ENCODE results near the gene GREB1L. TPM values are rescaled to one million over a fixed set of nuclear protein-coding genes. Genes with fewer than 3 reads are reported as not detected.

GREB1L gene
- total RNA-seq, 2 experiments from 2014 or later: not detected

DNA sequence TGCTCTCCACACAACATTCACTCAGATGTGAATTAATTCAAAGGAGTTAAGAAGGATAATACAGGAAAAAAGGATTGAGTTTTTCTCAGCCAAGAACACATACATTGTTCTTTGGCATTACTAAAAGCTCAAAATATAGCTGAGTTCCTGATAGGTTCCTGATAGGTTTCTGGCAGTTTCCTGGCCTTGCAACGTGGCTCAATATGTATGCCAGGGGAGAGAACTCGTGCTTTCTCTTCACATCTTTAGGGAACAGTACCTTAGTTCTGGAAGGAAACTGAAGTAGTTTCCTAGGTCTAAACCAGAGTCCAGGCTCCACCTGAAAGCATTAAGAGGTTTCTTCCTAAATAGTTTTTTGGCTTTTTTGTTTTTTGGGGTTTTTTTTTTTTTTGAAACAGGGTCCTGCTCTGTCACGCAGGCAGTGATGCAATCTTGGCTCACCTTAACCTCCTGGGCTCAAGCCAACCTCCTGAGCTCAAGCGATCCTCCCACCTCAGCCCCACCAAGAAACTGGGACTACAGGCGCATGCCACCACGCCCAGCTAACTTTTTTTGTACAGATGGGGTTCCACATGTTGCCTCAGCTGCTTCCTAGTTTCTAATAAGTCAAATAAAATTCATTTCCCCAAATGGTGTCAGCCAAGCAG lies 315.7 kb downstream of the GREB1L start:
- ATAC-seq (ENCODE audit: poor library complexity): no peak
- no peak overlapping the region for H3K27ac Mint-ChIP-seq
- Histone ChIP-seq H3K27ac (ENCODE audit: low read depth in 1 of 2, low read length in 2 of 2) (no peak overlapping the region), H3K4me1 (ENCODE audit: insufficient read depth, low read length) (no peaks in the 10 kb centered on the region), H3K9me3 (ENCODE audit: control insufficient read depth in 1 of 2, insufficient read depth in 1 of 2, low read length in 2 of 2) (no peaks in the 10 kb centered on the region), H3K27me3 (ENCODE audit: control insufficient read depth in 1 of 2, insufficient read depth in 2 of 2, low read length in 2 of 2) (no peaks in the 10 kb centered on the region), H3K4me3 (ENCODE audit: low read length) (no peak overlapping the region), H3K36me3 (ENCODE audit: insufficient read depth, low read length) (peaks cover 36% of the 10 kb centered on the region)
- CTCF ChIA-PET: interaction anchor here (0.7 kb wide), 1 partner anchor 11 kb away, joined by 4 read pairs; no protein-coding TSS in a partner anchor
- H3K36me3 Mint-ChIP-seq (ENCODE audit: low read depth): peaks cover 79% of the 10 kb centered on the region
- H3K4me3 Mint-ChIP-seq: no peak overlapping the region
- no peak for DNase-seq
- POLR2A ChIA-PET: no interaction called here
- no peaks in the 10 kb centered on the region for H3K4me1 Mint-ChIP-seq (ENCODE audit: low read depth)
- no peaks in the 10 kb centered on the region for H3K27me3 Mint-ChIP-seq
- H3K9me3 Mint-ChIP-seq: no peaks in the 10 kb centered on the region
- intact Hi-C loops (cut with DNase I, micrococcal nuclease): no loop called here
- TF ChIP-seq, protein P1, sequence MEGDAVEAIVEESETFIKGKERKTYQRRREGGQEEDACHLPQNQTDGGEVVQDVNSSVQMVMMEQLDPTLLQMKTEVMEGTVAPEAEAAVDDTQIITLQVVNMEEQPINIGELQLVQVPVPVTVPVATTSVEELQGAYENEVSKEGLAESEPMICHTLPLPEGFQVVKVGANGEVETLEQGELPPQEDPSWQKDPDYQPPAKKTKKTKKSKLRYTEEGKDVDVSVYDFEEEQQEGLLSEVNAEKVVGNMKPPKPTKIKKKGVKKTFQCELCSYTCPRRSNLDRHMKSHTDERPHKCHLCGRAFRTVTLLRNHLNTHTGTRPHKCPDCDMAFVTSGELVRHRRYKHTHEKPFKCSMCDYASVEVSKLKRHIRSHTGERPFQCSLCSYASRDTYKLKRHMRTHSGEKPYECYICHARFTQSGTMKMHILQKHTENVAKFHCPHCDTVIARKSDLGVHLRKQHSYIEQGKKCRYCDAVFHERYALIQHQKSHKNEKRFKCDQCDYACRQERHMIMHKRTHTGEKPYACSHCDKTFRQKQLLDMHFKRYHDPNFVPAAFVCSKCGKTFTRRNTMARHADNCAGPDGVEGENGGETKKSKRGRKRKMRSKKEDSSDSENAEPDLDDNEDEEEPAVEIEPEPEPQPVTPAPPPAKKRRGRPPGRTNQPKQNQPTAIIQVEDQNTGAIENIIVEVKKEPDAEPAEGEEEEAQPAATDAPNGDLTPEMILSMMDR (IDR thresholded peaks at IDR 0.05): no peak

DNA sequence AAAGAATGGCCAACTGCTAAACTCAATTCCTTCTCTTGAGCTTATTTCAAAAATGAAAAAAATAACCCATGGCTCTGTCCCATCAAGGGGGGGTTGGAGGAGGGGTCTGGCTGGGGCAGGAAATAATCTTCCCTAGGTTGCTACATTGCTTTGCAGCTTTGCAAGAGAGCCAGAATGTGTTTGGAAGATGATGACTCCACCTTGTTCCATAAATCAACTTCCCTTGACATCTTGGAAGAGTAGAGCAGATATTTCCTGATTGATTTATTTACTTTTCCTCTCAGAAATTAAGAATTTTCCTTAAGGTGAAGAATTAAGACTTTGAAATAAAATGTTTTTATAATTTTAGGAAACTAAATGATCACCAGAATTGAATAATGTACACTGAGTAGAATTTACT lies 317.2 kb downstream of the GREB1L start:
- H3K27ac ChIP-seq (ENCODE audit: low read depth in 1 of 2, low read length in 2 of 2): no peak overlapping the region
- no peak for DNase-seq
- Mint-ChIP-seq H3K4me3 (no peak overlapping the region), H3K9me3 (no peaks in the 10 kb centered on the region), H3K4me1 (ENCODE audit: low read depth) (no peaks in the 10 kb centered on the region), H3K27me3 (no peaks in the 10 kb centered on the region), H3K36me3 (ENCODE audit: low read depth) (peaks cover 84% of the 10 kb centered on the region), H3K27ac (no peak overlapping the region)
- TF ChIP-seq, protein P1 (IDR thresholded peaks at IDR 0.05): no peak
- no peak for ATAC-seq (ENCODE audit: poor library complexity)
- intact Hi-C loops (cut with DNase I, micrococcal nuclease): no loop called here
- H3K27me3 ChIP-seq (ENCODE audit: control insufficient read depth in 1 of 2, insufficient read depth in 2 of 2, low read length in 2 of 2): no peaks in the 10 kb centered on the region
- no peaks in the 10 kb centered on the region for H3K4me1 ChIP-seq (ENCODE audit: insufficient read depth, low read length)
- POLR2A ChIA-PET: interaction anchor here (2.6 kb wide), 1 partner anchor 41 kb away, joined by 10 read pairs; the partner anchor contains the start of gene ESCO1
- peaks cover 50% of the 10 kb centered on the region for H3K36me3 ChIP-seq (ENCODE audit: insufficient read depth, low read length)
- no peak overlapping the region for H3K4me3 ChIP-seq (ENCODE audit: low read length)
- H3K9me3 ChIP-seq (ENCODE audit: control insufficient read depth in 1 of 2, insufficient read depth in 1 of 2, low read length in 2 of 2): no peaks in the 10 kb centered on the region
- CTCF ChIA-PET: no interaction called here

DNA sequence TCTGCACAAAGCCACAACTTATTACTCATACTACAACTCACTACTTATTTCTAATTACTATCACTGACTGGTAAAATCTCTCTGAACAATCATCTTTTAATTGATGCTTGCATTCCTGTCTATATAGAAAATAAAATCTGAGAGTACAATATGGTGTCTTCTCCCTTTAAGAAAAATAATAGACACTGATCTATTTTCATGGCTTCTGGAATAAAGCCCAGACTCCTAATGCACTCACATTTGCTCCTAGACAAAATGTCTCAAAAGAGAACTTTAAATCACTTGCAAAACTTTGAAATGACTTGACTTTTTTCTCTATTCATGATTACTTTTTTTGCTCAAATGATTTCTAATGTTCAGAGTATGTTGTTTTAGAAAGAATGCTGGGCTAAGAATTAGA lies 329.7 kb downstream of the GREB1L start:
- ATAC-seq (ENCODE audit: poor library complexity): no peak
- H3K27me3 Mint-ChIP-seq: no peaks in the 10 kb centered on the region
- no peak overlapping the region for H3K27ac Mint-ChIP-seq
- Histone ChIP-seq H3K4me3 (ENCODE audit: low read length) (no peak overlapping the region), H3K36me3 (ENCODE audit: insufficient read depth, low read length) (peaks cover 74% of the 10 kb centered on the region), H3K27ac (ENCODE audit: low read depth in 1 of 2, low read length in 2 of 2) (no peak overlapping the region), H3K27me3 (ENCODE audit: control insufficient read depth in 1 of 2, insufficient read depth in 2 of 2, low read length in 2 of 2) (no peaks in the 10 kb centered on the region), H3K4me1 (ENCODE audit: insufficient read depth, low read length) (no peaks in the 10 kb centered on the region), H3K9me3 (ENCODE audit: control insufficient read depth in 1 of 2, insufficient read depth in 1 of 2, low read length in 2 of 2) (no peaks in the 10 kb centered on the region)
- intact Hi-C loops (cut with DNase I, micrococcal nuclease): no loop called here
- no peak overlapping the region for H3K4me3 Mint-ChIP-seq
- peaks cover 93% of the 10 kb centered on the region for H3K36me3 Mint-ChIP-seq (ENCODE audit: low read depth)
- DNase-seq: no peak
- ChIA-PET POLR2A (no interaction called here), CTCF (no interaction called here)
- no peaks in the 10 kb centered on the region for H3K9me3 Mint-ChIP-seq
- peaks cover 5% of the 10 kb centered on the region for H3K4me1 Mint-ChIP-seq (ENCODE audit: low read depth)
- TF ChIP-seq, protein P1 (IDR thresholded peaks at IDR 0.05): no peak

Other genes with a start within 250 kb of the GREB1L start
- 10 to 100 TPM; 85.5 to 91.2 TPM for gene ROCK1, start 130.4 kb upstream of the GREB1L start, total RNA-seq